ENCODE results near the gene SUFU. TPM values are rescaled to one million over a fixed set of nuclear protein-coding genes. Genes with fewer than 3 reads are reported as not detected.

SUFU gene
- total RNA-seq, 1 donor from 2014 or later: 4.2 TPM

GRCh38 chr10:102650655-102651454 is 147.1 kb downstream of the SUFU start:
- Histone ChIP-seq H3K4me3 (ENCODE audit: low read length in 3 of 3) (no peak overlapping the region), H3K4me1 (ENCODE audit: control insufficient read depth in 3 of 3, insufficient read depth in 3 of 3, low read length in 3 of 3) (peaks cover 66 to 77% (median 76%) of the 10 kb centered on the region in 3 donors), H3K9ac (ENCODE audit: low read depth in 1 of 3, low read length in 3 of 3) (peak overlapping the region; percentile 12 to 100 (median 33))

GRCh38 chr10:102651455-102652169 is 147.8 kb downstream of the SUFU start:
- Histone ChIP-seq H3K9me3 (ENCODE audit: control insufficient read depth in 3 of 3, low read length in 3 of 3) (no peaks in the 10 kb centered on the region), H3K27ac (ENCODE audit: low read depth, low read length) (no peak overlapping the region), H3K27me3 (ENCODE audit: control insufficient read depth in 3 of 3, insufficient read depth in 3 of 3, low read length in 3 of 3) (no peaks in the 10 kb centered on the region), H3K4me3 (ENCODE audit: low read length in 3 of 3) (no peak overlapping the region), H3K4me1 (ENCODE audit: control insufficient read depth in 3 of 3, insufficient read depth in 3 of 3, low read length in 3 of 3) (peaks cover 59 to 70% (median 70%) of the 10 kb centered on the region in 3 donors), H3K9ac (ENCODE audit: low read depth in 1 of 3, low read length in 3 of 3) (peak overlapping the region in 2 of 3 donors; percentile 1 to 45), H3K36me3 (ENCODE audit: control insufficient read depth in 3 of 3, insufficient read depth in 3 of 3, low read length in 3 of 3) (peaks cover 42 to 47% (median 44%) of the 10 kb centered on the region in 3 donors)

More at GRCh38 chr10:102650655-102651454, 147.1 kb downstream of the SUFU start:
- Histone ChIP-seq H3K9me3 (ENCODE audit: control insufficient read depth in 3 of 3, low read length in 3 of 3) (no peaks in the 10 kb centered on the region), H3K27me3 (ENCODE audit: control insufficient read depth in 3 of 3, insufficient read depth in 3 of 3, low read length in 3 of 3) (no peaks in the 10 kb centered on the region), H3K36me3 (ENCODE audit: control insufficient read depth in 3 of 3, insufficient read depth in 3 of 3, low read length in 3 of 3) (peaks cover 35 to 40% (median 36%) of the 10 kb centered on the region in 3 donors), H3K27ac (ENCODE audit: low read depth, low read length) (peak overlapping the region; percentile 44)

- no peak overlapping the region for H3K27ac ChIP-seq (ENCODE audit: low read depth, low read length)
- peaks cover 49 to 53% (median 51%) of the 10 kb centered on the region in 3 donors for H3K36me3 ChIP-seq (ENCODE audit: control insufficient read depth in 3 of 3, insufficient read depth in 3 of 3, low read length in 3 of 3)
- H3K4me3 ChIP-seq (ENCODE audit: low read length in 3 of 3): no peak overlapping the region
These were observed 148.6 kb downstream of the SUFU start for GRCh38 chr10:102652170-102652916.

GRCh38 chr10:102653060-102653459 is 149.3 kb downstream of the SUFU start:
- Histone ChIP-seq H3K27ac (ENCODE audit: low read depth, low read length) (no peak overlapping the region), H3K4me3 (ENCODE audit: low read length in 3 of 3) (no peak overlapping the region), H3K27me3 (ENCODE audit: control insufficient read depth in 3 of 3, insufficient read depth in 3 of 3, low read length in 3 of 3) (no peaks in the 10 kb centered on the region), H3K36me3 (ENCODE audit: control insufficient read depth in 3 of 3, insufficient read depth in 3 of 3, low read length in 3 of 3) (peaks cover 50 to 56% (median 54%) of the 10 kb centered on the region in 3 donors), H3K9ac (ENCODE audit: low read depth in 1 of 3, low read length in 3 of 3) (no peak overlapping the region), H3K9me3 (ENCODE audit: control insufficient read depth in 3 of 3, low read length in 3 of 3) (no peaks in the 10 kb centered on the region), H3K4me1 (ENCODE audit: control insufficient read depth in 3 of 3, insufficient read depth in 3 of 3, low read length in 3 of 3) (peaks cover 45 to 58% (median 56%) of the 10 kb centered on the region in 3 donors)

More at GRCh38 chr10:102652170-102652916, 148.6 kb downstream of the SUFU start:
- Histone ChIP-seq H3K4me1 (ENCODE audit: control insufficient read depth in 3 of 3, insufficient read depth in 3 of 3, low read length in 3 of 3) (peaks cover 51 to 63% (median 63%) of the 10 kb centered on the region in 3 donors), H3K27me3 (ENCODE audit: control insufficient read depth in 3 of 3, insufficient read depth in 3 of 3, low read length in 3 of 3) (no peaks in the 10 kb centered on the region), H3K9me3 (ENCODE audit: control insufficient read depth in 3 of 3, low read length in 3 of 3) (no peaks in the 10 kb centered on the region), H3K9ac (ENCODE audit: low read depth in 1 of 3, low read length in 3 of 3) (peak overlapping the region in 2 of 3 donors; percentile 1 to 45)

GRCh38 chr10:102654566-102654965 is 150.8 kb downstream of the SUFU start:
- Histone ChIP-seq H3K36me3 (ENCODE audit: control insufficient read depth in 3 of 3, insufficient read depth in 3 of 3, low read length in 3 of 3) (peaks cover 50 to 67% (median 56%) of the 10 kb centered on the region in 3 donors), H3K9ac (ENCODE audit: low read depth in 1 of 3, low read length in 3 of 3) (no peak overlapping the region), H3K4me1 (ENCODE audit: control insufficient read depth in 3 of 3, insufficient read depth in 3 of 3, low read length in 3 of 3) (peaks cover 32 to 45% (median 44%) of the 10 kb centered on the region in 3 donors), H3K4me3 (ENCODE audit: low read length in 3 of 3) (no peak overlapping the region), H3K27me3 (ENCODE audit: control insufficient read depth in 3 of 3, insufficient read depth in 3 of 3, low read length in 3 of 3) (no peaks in the 10 kb centered on the region), H3K27ac (ENCODE audit: low read depth, low read length) (no peak overlapping the region), H3K9me3 (ENCODE audit: control insufficient read depth in 3 of 3, low read length in 3 of 3) (no peaks in the 10 kb centered on the region)

DNA sequence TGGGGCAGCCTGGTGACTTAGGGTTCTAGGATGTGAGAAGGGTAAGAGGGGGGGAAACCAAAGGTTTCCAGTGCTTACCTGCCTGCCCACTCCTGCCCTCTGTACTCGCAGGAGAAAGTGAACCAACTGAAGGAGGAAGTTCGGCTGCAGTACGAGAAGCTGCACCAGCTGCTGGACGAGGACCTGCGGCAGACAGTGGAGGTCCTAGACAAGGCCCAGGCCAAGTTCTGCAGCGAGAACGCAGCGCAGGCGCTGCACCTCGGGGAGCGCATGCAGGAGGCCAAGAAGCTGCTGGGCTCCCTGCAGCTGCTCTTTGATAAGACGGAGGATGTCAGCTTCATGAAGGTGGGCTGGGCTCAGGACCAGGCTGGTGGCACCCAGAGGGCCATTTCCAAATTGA is 151.2 kb downstream of the SUFU start:
- no peak overlapping the region for H3K9ac ChIP-seq (ENCODE audit: low read depth in 1 of 3, low read length in 3 of 3)
- peaks cover 28 to 41% (median 40%) of the 10 kb centered on the region in 3 donors for H3K4me1 ChIP-seq (ENCODE audit: control insufficient read depth in 3 of 3, insufficient read depth in 3 of 3, low read length in 3 of 3)
- H3K27ac ChIP-seq (ENCODE audit: low read depth, low read length): no peak overlapping the region
- peaks cover 50 to 67% (median 56%) of the 10 kb centered on the region in 3 donors for H3K36me3 ChIP-seq (ENCODE audit: control insufficient read depth in 3 of 3, insufficient read depth in 3 of 3, low read length in 3 of 3)
- H3K4me3 ChIP-seq (ENCODE audit: low read length in 3 of 3): no peak overlapping the region
- no peaks in the 10 kb centered on the region for H3K27me3 ChIP-seq (ENCODE audit: control insufficient read depth in 3 of 3, insufficient read depth in 3 of 3, low read length in 3 of 3)
- no peaks in the 10 kb centered on the region for H3K9me3 ChIP-seq (ENCODE audit: control insufficient read depth in 3 of 3, low read length in 3 of 3)

- Histone ChIP-seq H3K9me3 (ENCODE audit: control insufficient read depth in 3 of 3, low read length in 3 of 3) (no peaks in the 10 kb centered on the region), H3K36me3 (ENCODE audit: control insufficient read depth in 3 of 3, insufficient read depth in 3 of 3, low read length in 3 of 3) (peaks cover 50 to 64% (median 56%) of the 10 kb centered on the region in 3 donors), H3K4me1 (ENCODE audit: control insufficient read depth in 3 of 3, insufficient read depth in 3 of 3, low read length in 3 of 3) (peaks cover 26 to 40% (median 38%) of the 10 kb centered on the region in 3 donors)
These were observed 152.3 kb downstream of the SUFU start for GRCh38 chr10:102656026-102656425.

DNA sequence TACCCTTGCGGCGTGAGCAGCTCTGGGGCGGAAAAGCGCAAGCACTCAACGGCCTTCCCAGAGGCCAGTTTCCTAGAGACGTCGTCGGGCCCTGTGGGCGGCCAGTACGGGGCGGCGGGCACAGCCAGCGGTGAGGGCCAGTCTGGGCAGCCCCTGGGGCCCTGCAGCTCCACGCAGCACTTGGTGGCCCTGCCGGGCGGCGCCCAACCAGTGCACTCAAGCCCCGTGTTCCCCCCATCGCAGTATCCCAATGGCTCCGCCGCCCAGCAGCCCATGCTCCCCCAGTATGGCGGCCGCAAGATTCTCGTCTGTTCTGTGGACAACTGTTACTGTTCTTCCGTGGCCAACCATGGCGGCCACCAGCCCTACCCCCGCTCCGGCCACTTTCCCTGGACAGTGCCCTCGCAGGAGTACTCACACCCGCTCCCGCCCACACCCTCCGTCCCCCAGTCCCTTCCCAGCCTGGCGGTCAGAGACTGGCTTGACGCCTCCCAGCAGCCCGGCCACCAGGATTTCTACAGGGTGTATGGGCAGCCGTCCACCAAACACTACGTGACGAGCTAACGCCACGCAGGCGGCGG is 153.1 kb downstream of the SUFU start:
- Histone ChIP-seq H3K9ac (ENCODE audit: low read depth in 1 of 3, low read length in 3 of 3) (no peak overlapping the region), H3K9me3 (ENCODE audit: control insufficient read depth in 3 of 3, low read length in 3 of 3) (no peaks in the 10 kb centered on the region), H3K4me1 (ENCODE audit: control insufficient read depth in 3 of 3, insufficient read depth in 3 of 3, low read length in 3 of 3) (peaks cover 22 to 39% (median 36%) of the 10 kb centered on the region in 3 donors), H3K27ac (ENCODE audit: low read depth, low read length) (no peak overlapping the region), H3K36me3 (ENCODE audit: control insufficient read depth in 3 of 3, insufficient read depth in 3 of 3, low read length in 3 of 3) (peaks cover 47 to 62% (median 50%) of the 10 kb centered on the region in 3 donors), H3K4me3 (ENCODE audit: low read length in 3 of 3) (no peak overlapping the region), H3K27me3 (ENCODE audit: control insufficient read depth in 3 of 3, insufficient read depth in 3 of 3, low read length in 3 of 3) (no peaks in the 10 kb centered on the region)

More at GRCh38 chr10:102656026-102656425, 152.3 kb downstream of the SUFU start:
- Histone ChIP-seq H3K9ac (ENCODE audit: low read depth in 1 of 3, low read length in 3 of 3) (no peak overlapping the region), H3K4me3 (ENCODE audit: low read length in 3 of 3) (no peak overlapping the region), H3K27ac (ENCODE audit: low read depth, low read length) (no peak overlapping the region), H3K27me3 (ENCODE audit: control insufficient read depth in 3 of 3, insufficient read depth in 3 of 3, low read length in 3 of 3) (no peaks in the 10 kb centered on the region)

- Histone ChIP-seq H3K9me3 (ENCODE audit: control insufficient read depth in 3 of 3, low read length in 3 of 3) (no peaks in the 10 kb centered on the region), H3K27ac (ENCODE audit: low read depth, low read length) (peak overlapping the region; percentile 12), H3K27me3 (ENCODE audit: control insufficient read depth in 3 of 3, insufficient read depth in 3 of 3, low read length in 3 of 3) (no peaks in the 10 kb centered on the region), H3K4me1 (ENCODE audit: control insufficient read depth in 3 of 3, insufficient read depth in 3 of 3, low read length in 3 of 3) (peaks cover 16 to 37% (median 30%) of the 10 kb centered on the region in 3 donors), H3K9ac (ENCODE audit: low read depth in 1 of 3, low read length in 3 of 3) (no peak overlapping the region), H3K36me3 (ENCODE audit: control insufficient read depth in 3 of 3, insufficient read depth in 3 of 3, low read length in 3 of 3) (peaks cover 46 to 57% (median 47%) of the 10 kb centered on the region in 3 donors), H3K4me3 (ENCODE audit: low read length in 3 of 3) (no peak overlapping the region)
These were observed 153.7 kb downstream of the SUFU start for GRCh38 chr10:102657451-102657850.
